Right lobe of liver (tissue), 6 donors: ENCODE measurements around the gene SLC28A3. TPM values are rescaled to one million over a fixed set of nuclear protein-coding genes. Genes with fewer than 3 reads are reported as not detected.
A peak's percentile ranks its signal among the peaks of the same experiment; 100 is the strongest.

Experiments
- ATAC-seq, 4 donors: fragments of 200-7000 bp; cut with Tn5 transposase; one replicate each; pipeline ENCODE4 v1.9.1; 2020; ENCODE audit warnings: mild to moderate bottlenecking in 4 of 4, moderate library complexity in 4 of 4
- DNase-seq, 3 donors: peaks; one replicate each; pipeline ENCODE4 v3.0.0-alpha.2; 2020
- H3K27ac ChIP-seq, 3 donors: fragments of 200-600 bp; one replicate each; pipeline ENCODE4 v1.8.0; 2022
- H3K27me3 ChIP-seq, 2 donors: fragments of 200-600 bp; one replicate each; pipeline ENCODE4 v1.8.0; 2022
- H3K36me3 ChIP-seq, 4 donors: fragments of 200-600 bp; sonication (generic) in 1 of 4; one replicate each; pipeline versions ENCODE4 v1.5.1 to v1.8.0; 2017 to 2022; ENCODE audit warnings: control low read depth in 1 of 4
- H3K4me1 ChIP-seq, 4 donors: fragments of 200-600 bp; sonication (generic) in 1 of 4; one replicate each; pipeline versions ENCODE4 v1.5.1 to v1.8.0; 2017 to 2022; ENCODE audit warnings: control low read depth in 1 of 4
- H3K4me3 ChIP-seq, 3 donors: fragments of 200-600 bp; one replicate each; pipeline ENCODE4 v1.8.0; 2022
- H3K9me3 ChIP-seq, 4 donors: fragments of 200-600 bp; sonication (generic) in 1 of 4; one replicate each; pipeline versions ENCODE4 v1.5.1 to v1.8.0; 2017 to 2022; ENCODE audit warnings: control low read depth in 1 of 4
- POLR2A ChIP-seq: fragments of 450-650 bp; IDR thresholded peaks from one replicate; pipeline ENCODE4 v1.6.1; 2017; ENCODE audit warnings: antibody characterized with exemption, mild to moderate bottlenecking
- WGBS: methylation state at CpG from one replicate; pipeline ENCODE4 v1.1.6; 2018; ENCODE audit warnings: low coverage, low lambda C conversion rate; ENCODE audit not compliant: insufficient coverage; ENCODE audit errors: missing lambda C conversion rate; 5-methylcytosine and 5-hydroxymethylcytosine counted together
- intact Hi-C, 2 donors: fragments of 100-400 bp; cut with DNase I; formaldehyde crosslinking; loops; one replicate each; pipeline versions ENCODE4 v1.11.2 to v1.14.1; 2022
- total RNA-seq, 6 experiments: library from RNA; depleted of rRNA in 2 of 6; stranded (reverse); fragments of >200 nt in 2 of 6; fragmentation: NEBNext Ultra II Directional in 3 of 6; extraction: Animal tissue kit (Norgen Biotek cat#: 25700) in 3 of 6; gene quantifications; one replicate each; pipeline versions ENCODE4 v1.1.0 to v1.2.4, GENCODE V29; 2016 to 2023
- TF ChIP-seq, protein P1 (sequence below), 4 donors: fragments of 200-600 bp in 3 of 4; fragments of 450-650 bp in 1 of 4; IDR thresholded peaks; one replicate each; pipeline versions ENCODE4 v1.5.1 to v1.8.0; 2016 to 2022; ENCODE audit warnings: antibody characterized with exemption in 4 of 4, mild to moderate bottlenecking in 2 of 4
- donor health status: DM: no; HTN: yes; CAD: no.
- donor health status: DM: no; HTN: no; CAD: no.
- donor health status: DM: no; HTN: no; CAD: no.
- donor health status: DM: no; HTN: yes; CAD: no.
- donor health status: DM: no; HTN: yes; CAD: no.

Gene SLC28A3
- total RNA-seq, 6 experiments from 2014 or later = 0.07 to 0.16 (median 0.12) TPM

DNA sequence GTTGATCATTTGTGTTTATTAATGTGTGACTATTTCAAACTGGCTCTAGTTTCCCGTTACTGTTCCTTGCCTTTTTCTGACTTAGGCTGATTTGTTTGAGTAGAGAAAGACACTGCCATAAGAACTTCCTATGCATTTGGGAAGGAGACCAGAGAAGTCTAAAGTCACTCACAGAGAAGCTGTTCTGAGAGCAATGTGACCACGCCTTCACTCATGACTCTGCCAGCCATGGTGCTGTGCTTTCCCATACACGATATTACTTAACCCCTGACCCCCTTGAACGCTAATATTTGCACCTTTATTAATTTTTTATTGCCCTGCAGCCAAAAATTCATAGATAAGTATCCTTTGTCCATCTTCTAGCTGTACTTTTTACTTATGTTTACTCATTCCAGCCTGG, 20.9 kb downstream of the SLC28A3 start:
- no peak for TF ChIP-seq POLR2A
- TF ChIP-seq, protein P1, sequence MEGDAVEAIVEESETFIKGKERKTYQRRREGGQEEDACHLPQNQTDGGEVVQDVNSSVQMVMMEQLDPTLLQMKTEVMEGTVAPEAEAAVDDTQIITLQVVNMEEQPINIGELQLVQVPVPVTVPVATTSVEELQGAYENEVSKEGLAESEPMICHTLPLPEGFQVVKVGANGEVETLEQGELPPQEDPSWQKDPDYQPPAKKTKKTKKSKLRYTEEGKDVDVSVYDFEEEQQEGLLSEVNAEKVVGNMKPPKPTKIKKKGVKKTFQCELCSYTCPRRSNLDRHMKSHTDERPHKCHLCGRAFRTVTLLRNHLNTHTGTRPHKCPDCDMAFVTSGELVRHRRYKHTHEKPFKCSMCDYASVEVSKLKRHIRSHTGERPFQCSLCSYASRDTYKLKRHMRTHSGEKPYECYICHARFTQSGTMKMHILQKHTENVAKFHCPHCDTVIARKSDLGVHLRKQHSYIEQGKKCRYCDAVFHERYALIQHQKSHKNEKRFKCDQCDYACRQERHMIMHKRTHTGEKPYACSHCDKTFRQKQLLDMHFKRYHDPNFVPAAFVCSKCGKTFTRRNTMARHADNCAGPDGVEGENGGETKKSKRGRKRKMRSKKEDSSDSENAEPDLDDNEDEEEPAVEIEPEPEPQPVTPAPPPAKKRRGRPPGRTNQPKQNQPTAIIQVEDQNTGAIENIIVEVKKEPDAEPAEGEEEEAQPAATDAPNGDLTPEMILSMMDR (IDR thresholded peaks at IDR 0.05) = no peak
- ATAC-seq (no peak), DNase-seq (no peak)
- Histone ChIP-seq H3K27ac (no peak overlapping the region), H3K9me3 (no peaks in the 10 kb centered on the region), H3K27me3 (no peaks in the 10 kb centered on the region), H3K4me1 (no peaks in the 10 kb centered on the region), H3K36me3 (no peaks in the 10 kb centered on the region), H3K4me3 (no peak overlapping the region)
- WGBS = 68% methylated on average over 4 of the region's 4 CpGs
- intact Hi-C loops = no loop called here

DNA sequence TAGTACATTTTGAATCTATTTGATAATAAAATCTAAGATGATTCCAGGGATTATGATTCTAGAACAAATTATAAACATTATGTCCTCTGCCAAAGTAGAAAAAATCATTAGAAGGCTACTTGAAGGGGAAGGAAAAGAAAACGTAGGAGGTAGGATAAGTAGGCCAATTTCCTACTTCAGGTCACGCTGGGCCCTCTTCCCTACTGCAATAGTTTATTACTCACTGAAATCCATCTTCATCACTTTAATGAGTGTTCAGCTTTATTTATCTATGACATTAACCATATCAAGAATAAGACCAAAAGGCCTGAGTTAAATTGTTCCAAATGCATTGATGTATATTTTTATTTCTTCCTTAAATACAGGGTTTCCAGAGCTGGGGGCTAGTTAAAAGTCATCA, 21.6 kb downstream of the SLC28A3 start:
- 81% methylated on average over 2 of the region's 2 CpGs for WGBS
- TF ChIP-seq, protein P1 (IDR thresholded peaks at IDR 0.05) = no peak
- no peak for TF ChIP-seq POLR2A
- H3K27ac ChIP-seq = no peak overlapping the region
- H3K9me3 ChIP-seq = no peaks in the 10 kb centered on the region
- no peak overlapping the region for H3K4me3 ChIP-seq
- no peaks in the 10 kb centered on the region for H3K4me1 ChIP-seq
- no peaks in the 10 kb centered on the region for H3K27me3 ChIP-seq
- ATAC-seq (no peak), DNase-seq (no peak)
- no peaks in the 10 kb centered on the region for H3K36me3 ChIP-seq
- intact Hi-C loops = no loop called here

DNA sequence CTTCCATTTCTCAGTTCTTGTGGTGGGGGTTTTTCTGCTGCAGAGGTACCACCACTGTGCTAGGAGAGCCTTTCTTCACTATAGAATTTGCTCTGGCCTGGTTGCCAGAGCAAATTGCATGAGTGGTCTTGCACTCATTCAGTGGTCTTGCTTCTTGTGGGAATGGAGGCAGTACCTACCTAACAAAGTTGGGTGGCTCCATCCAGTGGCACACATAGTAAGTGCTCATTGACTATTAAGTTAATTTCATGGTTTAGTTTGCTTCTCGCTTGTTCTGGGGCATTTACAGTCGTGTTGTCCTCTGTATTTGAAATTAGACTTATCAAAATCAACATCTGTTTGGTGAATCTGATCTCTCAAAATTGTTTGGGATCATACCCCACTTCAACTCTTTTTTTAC, 23.0 kb downstream of the SLC28A3 start:
- Histone ChIP-seq H3K4me1 (no peaks in the 10 kb centered on the region), H3K9me3 (no peaks in the 10 kb centered on the region), H3K27me3 (no peaks in the 10 kb centered on the region), H3K36me3 (no peaks in the 10 kb centered on the region), H3K27ac (no peak overlapping the region), H3K4me3 (no peak overlapping the region)
- TF ChIP-seq, protein P1 (IDR thresholded peaks at IDR 0.05) = no peak
- TF ChIP-seq POLR2A = no peak
- 89% methylated on average over 2 of the region's 2 CpGs for WGBS
- DNase-seq = no peak
- no peak for ATAC-seq
- intact Hi-C loops = no loop called here

DNA sequence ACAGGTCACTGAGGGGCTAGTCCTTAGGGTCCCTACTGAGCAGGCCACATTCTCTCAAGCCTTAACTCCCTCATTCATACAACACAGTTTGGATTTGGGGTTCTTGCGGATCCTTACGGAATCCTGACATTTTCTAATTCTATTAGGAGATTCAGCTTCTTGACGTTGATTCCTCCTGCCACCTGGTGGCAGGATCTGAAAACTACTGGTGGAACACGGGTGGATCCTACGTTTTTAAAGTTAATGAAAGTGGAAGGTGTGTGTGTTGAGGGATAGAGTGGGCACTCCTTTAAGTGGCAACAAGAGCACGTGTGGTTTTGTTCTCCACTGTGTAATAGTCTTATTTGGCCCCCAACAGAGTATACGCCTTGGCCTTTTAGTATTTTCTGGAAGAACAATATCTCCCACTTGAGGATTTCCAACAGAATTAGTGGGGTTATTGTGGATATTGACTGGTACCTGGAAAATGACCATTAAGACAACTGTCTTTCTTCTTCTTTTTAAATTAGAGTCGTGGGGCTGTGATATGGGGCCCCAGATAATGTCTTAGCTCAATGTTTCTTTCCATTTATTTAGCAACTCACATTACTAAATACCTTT, 25.2 kb downstream of the SLC28A3 start:
- no peaks in the 10 kb centered on the region for H3K9me3 ChIP-seq
- TF ChIP-seq, protein P1 (IDR thresholded peaks at IDR 0.05) = peak; percentile 62 to 81 (median 73)
- no peak for TF ChIP-seq POLR2A
- no peak overlapping the region for H3K4me3 ChIP-seq
- H3K36me3 ChIP-seq = no peaks in the 10 kb centered on the region
- ATAC-seq (peak; percentile 79 to 87 (median 84)), DNase-seq (peak in 2 of 3 donors; percentile 42 to 52)
- H3K27me3 ChIP-seq = no peaks in the 10 kb centered on the region
- no peak overlapping the region for H3K27ac ChIP-seq
- intact Hi-C loops = no loop called here
- no peaks in the 10 kb centered on the region for H3K4me1 ChIP-seq
- WGBS = 8% methylated on average over 8 of the region's 8 CpGs

DNA sequence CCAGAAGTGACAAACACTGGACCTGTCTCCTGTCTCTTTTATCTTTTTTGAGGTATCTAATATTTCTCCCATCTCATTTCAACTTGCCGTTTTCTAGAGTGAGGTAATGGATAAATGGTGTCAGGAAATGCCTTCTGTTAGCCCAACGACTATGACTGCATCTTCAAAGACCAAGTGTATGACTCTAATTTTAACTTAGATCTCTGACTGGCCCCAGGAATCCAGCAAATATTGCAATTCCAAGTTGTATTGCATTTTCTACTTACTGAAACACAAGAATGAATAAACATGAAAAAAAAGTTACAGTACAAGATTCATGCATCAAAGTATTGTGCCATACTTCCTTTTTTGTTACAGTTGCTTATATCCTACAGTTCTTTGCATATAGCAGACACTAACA, 26.3 kb downstream of the SLC28A3 start:
- ATAC-seq = no peak
- Histone ChIP-seq H3K36me3 (no peaks in the 10 kb centered on the region), H3K27ac (no peak overlapping the region), H3K4me1 (no peaks in the 10 kb centered on the region), H3K4me3 (no peak overlapping the region), H3K27me3 (no peaks in the 10 kb centered on the region), H3K9me3 (no peaks in the 10 kb centered on the region)
- TF ChIP-seq POLR2A = no peak
- TF ChIP-seq, protein P1 (IDR thresholded peaks at IDR 0.05) = no peak
- intact Hi-C loops = no loop called here
- no peak for DNase-seq
- 13% methylated on average over 2 of the region's 2 CpGs for WGBS
